ENCODE data around the gene ENO3. TPM values are rescaled to one million over a fixed set of nuclear protein-coding genes. Genes with fewer than 3 reads are reported as not detected.

ENO3 gene
- total RNA-seq, 1 experiment from 2014 or later = 24.6 TPM

DNA sequence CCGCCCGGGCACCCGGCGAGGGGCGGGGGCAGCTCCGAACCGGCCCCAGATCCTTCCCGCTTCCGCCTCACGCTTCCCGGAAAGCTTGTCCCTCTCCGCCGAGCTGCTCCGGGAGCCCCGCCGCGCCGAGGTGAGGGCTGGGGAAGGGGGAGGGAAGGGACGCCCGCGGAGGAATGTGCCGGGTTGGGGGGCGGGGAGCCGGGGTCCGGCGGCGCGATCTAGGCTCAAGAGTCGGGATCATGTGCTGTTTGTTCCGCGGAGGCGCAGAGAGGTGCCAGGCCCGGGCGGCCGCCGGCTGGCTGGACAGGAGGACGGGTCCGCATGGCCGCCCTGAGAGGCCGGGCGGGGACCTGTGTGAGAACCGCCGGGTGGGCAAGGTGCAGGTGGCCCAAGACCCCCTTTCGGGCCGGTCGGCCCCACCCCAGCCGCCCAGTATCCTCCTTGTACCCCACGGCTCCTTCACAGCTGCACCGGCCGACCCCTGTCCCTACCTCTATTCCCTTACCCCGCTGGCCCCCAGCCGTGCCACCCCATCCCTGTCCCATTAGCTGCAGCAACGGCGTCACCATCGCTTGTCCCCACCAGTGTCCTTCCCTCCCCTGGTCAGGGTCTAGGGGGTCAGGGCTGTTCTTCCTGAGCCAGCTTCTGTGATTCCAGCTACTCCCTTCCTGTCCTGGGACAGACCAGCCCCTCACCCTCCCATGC is 47.3 kb downstream of the ENO3 start:
- Histone ChIP-seq H2AFZ (ENCODE audit: low read depth, low read length, poor library complexity, severe bottlenecking) (no peak overlapping the region), H3K27me3 (ENCODE audit: insufficient read depth, low read length) (no peaks in the 10 kb centered on the region), H3K27ac (ENCODE audit: low read depth, low read length) (peak overlapping the region; percentile 93), H3K4me1 (ENCODE audit: control insufficient read depth in 1 of 2, insufficient read depth in 2 of 2, low read length in 2 of 2) (peaks cover 16 to 27% of the 10 kb centered on the region in 2 experiments), H3K4me3 (replicated peaks in 1 of 2; ENCODE audit: low read depth in 1 of 2, low read length in 2 of 2) (peak overlapping the region; percentile 92 to 95), H3K4me2 (ENCODE audit: low read length) (peak overlapping the region; percentile 99), H3K36me3 (ENCODE audit: control insufficient read depth in 1 of 2, insufficient read depth in 2 of 2, low read length in 2 of 2) (peaks cover 15 to 16% of the 10 kb centered on the region in 2 experiments), H3K9ac (ENCODE audit: low read length) (peak overlapping the region; percentile 90), H3K9me2 (ENCODE audit: insufficient read depth) (no peaks in the 10 kb centered on the region), H3K9me3 (ENCODE audit: control insufficient read depth in 1 of 2, insufficient read depth in 1 of 2, low read depth in 1 of 2, low read length in 2 of 2) (no peaks in the 10 kb centered on the region), H3K79me2 (ENCODE audit: insufficient read depth, low read length) (peaks cover 34% of the 10 kb centered on the region), H4K20me1 (ENCODE audit: insufficient read depth) (no peaks in the 10 kb centered on the region)
- ATAC-seq (peak; percentile 40), DNase-seq (ENCODE audit: low read depth, low spot score) (no peak)
- no TSS peak for BruUV-seq (replicated peaks)
- intact Hi-C loops (cut with micrococcal nuclease) = no loop called here
- ChIA-PET CTCF (no interaction called here), RAD21 (ENCODE audit: low non-redundant PET in 1 of 2, low total read pairs in 2 of 2, uncharacterized antibody in 2 of 2, unreplicated experiment in 2 of 2) (interaction anchor here in 1 of 2 experiments (0.6 kb wide), 1 partner anchor 25 kb away, joined by 4 read pairs; no protein-coding TSS in a partner anchor), POLR2A (interaction anchor here (2.4 kb wide), 1 partner anchor 11 kb away, joined by 16 read pairs; the partner anchor contains the start of gene CAMTA2)
- TF ChIP-seq, protein P1, sequence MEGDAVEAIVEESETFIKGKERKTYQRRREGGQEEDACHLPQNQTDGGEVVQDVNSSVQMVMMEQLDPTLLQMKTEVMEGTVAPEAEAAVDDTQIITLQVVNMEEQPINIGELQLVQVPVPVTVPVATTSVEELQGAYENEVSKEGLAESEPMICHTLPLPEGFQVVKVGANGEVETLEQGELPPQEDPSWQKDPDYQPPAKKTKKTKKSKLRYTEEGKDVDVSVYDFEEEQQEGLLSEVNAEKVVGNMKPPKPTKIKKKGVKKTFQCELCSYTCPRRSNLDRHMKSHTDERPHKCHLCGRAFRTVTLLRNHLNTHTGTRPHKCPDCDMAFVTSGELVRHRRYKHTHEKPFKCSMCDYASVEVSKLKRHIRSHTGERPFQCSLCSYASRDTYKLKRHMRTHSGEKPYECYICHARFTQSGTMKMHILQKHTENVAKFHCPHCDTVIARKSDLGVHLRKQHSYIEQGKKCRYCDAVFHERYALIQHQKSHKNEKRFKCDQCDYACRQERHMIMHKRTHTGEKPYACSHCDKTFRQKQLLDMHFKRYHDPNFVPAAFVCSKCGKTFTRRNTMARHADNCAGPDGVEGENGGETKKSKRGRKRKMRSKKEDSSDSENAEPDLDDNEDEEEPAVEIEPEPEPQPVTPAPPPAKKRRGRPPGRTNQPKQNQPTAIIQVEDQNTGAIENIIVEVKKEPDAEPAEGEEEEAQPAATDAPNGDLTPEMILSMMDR (IDR thresholded peaks at IDR 0.05 in 2 of 3, conservative IDR thresholded peaks at IDR 0.05 in 1 of 3; ENCODE audit: borderline replicate concordance in 1 of 3, insufficient read depth in 1 of 3, low read depth in 2 of 3, low read length in 2 of 3) = no peak
- TF ChIP-seq ZFX (IDR thresholded peaks at IDR 0.05) = 0 out of 2 replicates have a peak, but pooled peaks have one; percentile 7
- TF ChIP-seq, protein P2, sequence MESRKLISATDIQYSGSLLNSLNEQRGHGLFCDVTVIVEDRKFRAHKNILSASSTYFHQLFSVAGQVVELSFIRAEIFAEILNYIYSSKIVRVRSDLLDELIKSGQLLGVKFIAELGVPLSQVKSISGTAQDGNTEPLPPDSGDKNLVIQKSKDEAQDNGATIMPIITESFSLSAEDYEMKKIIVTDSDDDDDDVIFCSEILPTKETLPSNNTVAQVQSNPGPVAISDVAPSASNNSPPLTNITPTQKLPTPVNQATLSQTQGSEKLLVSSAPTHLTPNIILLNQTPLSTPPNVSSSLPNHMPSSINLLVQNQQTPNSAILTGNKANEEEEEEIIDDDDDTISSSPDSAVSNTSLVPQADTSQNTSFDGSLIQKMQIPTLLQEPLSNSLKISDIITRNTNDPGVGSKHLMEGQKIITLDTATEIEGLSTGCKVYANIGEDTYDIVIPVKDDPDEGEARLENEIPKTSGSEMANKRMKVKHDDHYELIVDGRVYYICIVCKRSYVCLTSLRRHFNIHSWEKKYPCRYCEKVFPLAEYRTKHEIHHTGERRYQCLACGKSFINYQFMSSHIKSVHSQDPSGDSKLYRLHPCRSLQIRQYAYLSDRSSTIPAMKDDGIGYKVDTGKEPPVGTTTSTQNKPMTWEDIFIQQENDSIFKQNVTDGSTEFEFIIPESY (IDR thresholded peaks at IDR 0.05; ENCODE audit: extremely low read depth, insufficient replicate concordance, low read length) = no peak
- TF ChIP-seq POLR2AphosphoS5 (IDR thresholded peaks at IDR 0.05; ENCODE audit: low read depth, low read length) = 0 out of 2 replicates have a peak, but pooled peaks have one; percentile 1
- no peak for TF ChIP-seq ELF1 (IDR thresholded peaks at IDR 0.05; ENCODE audit: borderline replicate concordance, low read depth)
- TF ChIP-seq SIN3A (IDR thresholded peaks at IDR 0.05; ENCODE audit: low read depth) = peak; percentile 41; the same call in 1 of the 2 replicates
- TF ChIP-seq CBX3 (IDR thresholded peaks at IDR 0.05; ENCODE audit: low read depth) = no peak
